MM.1S (cell line): Measurements from ENCODE around the gene SLC13A2.

Source experiments
- DNase-seq: peaks from one replicate; pipeline ENCODE4 v3.0.0-alpha.2; 2015
- H2AFZ ChIP-seq: fragments of 300-600 bp; sonication (generic); 2 replicates; pipeline ENCODE4 v1.6.0; 2016; ENCODE audit warnings: antibody characterized with exemption, low read length
- H3F3A ChIP-seq: fragments of 300-600 bp; sonication (generic); 2 replicates; pipeline ENCODE4 v1.6.1; 2016; ENCODE audit warnings: mild to moderate bottlenecking, antibody characterized with exemption, low read length, moderate library complexity, mixed read lengths; ENCODE audit not compliant: insufficient read depth
- H3K27ac ChIP-seq: fragments of 300-600 bp; sonication (generic); 2 replicates; pipeline ENCODE4 v1.5.1; 2016; ENCODE audit warnings: mild to moderate bottlenecking, low read length
- H3K27me3 ChIP-seq: fragments of 300-600 bp; sonication (generic); replicated peaks from 2 replicates; pipeline ENCODE4 v1.6.0; 2016; ENCODE audit warnings: low read length; ENCODE audit not compliant: insufficient read depth
- H3K36me3 ChIP-seq: fragments of 300-600 bp; sonication (generic); replicated peaks from 2 replicates; pipeline ENCODE4 v1.6.1; 2016; ENCODE audit warnings: mild to moderate bottlenecking, low read length, mixed read lengths; ENCODE audit not compliant: insufficient read depth
- H3K4me1 ChIP-seq: fragments of 300-600 bp; sonication (generic); 2 replicates; pipeline ENCODE4 v1.6.1; 2016; ENCODE audit warnings: low read length, mixed read lengths
- H3K4me2 ChIP-seq: fragments of 300-600 bp; sonication (generic); 2 replicates; pipeline ENCODE4 v1.6.0; 2016; ENCODE audit warnings: low read depth, low read length
- H3K4me3 ChIP-seq: fragments of 300-600 bp; sonication (generic); 2 replicates; pipeline ENCODE4 v1.5.1; 2016; ENCODE audit warnings: low read length, mixed read lengths
- H3K79me2 ChIP-seq: fragments of 300-600 bp; sonication (generic); 2 replicates; pipeline ENCODE4 v1.6.1; 2016; ENCODE audit warnings: mixed run types, low read length, mixed read lengths
- H3K9ac ChIP-seq: fragments of 300-600 bp; sonication (generic); 2 replicates; pipeline ENCODE4 v1.6.1; 2016; ENCODE audit warnings: low read length, mixed read lengths
- H3K9me2 ChIP-seq: fragments of 300-600 bp; sonication (generic); replicated peaks from 2 replicates; pipeline ENCODE4 v1.6.1; 2016; ENCODE audit warnings: mild to moderate bottlenecking, low read length, mixed read lengths; ENCODE audit not compliant: insufficient read depth
- H3K9me3 ChIP-seq: fragments of 300-600 bp; sonication (generic); replicated peaks from 2 replicates; pipeline ENCODE4 v1.6.1; 2016; ENCODE audit warnings: mild to moderate bottlenecking, low read length, mixed read lengths; ENCODE audit not compliant: insufficient read depth
- H4K20me1 ChIP-seq: fragments of 300-600 bp; sonication (generic); 2 replicates; pipeline ENCODE4 v1.6.1; 2016; ENCODE audit warnings: mild to moderate bottlenecking, low read length, moderate library complexity, mixed read lengths; ENCODE audit not compliant: insufficient read depth
- EZH2 ChIP-seq: fragments of 300-600 bp; sonication (generic); optimal IDR thresholded peaks from 2 replicates; pipeline ENCODE3; 2017; ENCODE audit warnings: low read depth, mild to moderate bottlenecking, antibody characterized with exemption, low read length, mixed read lengths
- EZH2phosphoT487 ChIP-seq: fragments of 300-600 bp; sonication (generic); IDR thresholded peaks from 2 replicates; pipeline ENCODE4 v1.6.1; 2018; ENCODE audit warnings: antibody characterized with exemption, low read length
- TF ChIP-seq, protein P1 (sequence below): fragments of 300-600 bp; sonication (generic); IDR thresholded peaks from 2 replicates; pipeline ENCODE4 v1.5.1; 2016; ENCODE audit warnings: antibody characterized with exemption, low read length, mixed read lengths

SLC13A2 gene

DNA sequence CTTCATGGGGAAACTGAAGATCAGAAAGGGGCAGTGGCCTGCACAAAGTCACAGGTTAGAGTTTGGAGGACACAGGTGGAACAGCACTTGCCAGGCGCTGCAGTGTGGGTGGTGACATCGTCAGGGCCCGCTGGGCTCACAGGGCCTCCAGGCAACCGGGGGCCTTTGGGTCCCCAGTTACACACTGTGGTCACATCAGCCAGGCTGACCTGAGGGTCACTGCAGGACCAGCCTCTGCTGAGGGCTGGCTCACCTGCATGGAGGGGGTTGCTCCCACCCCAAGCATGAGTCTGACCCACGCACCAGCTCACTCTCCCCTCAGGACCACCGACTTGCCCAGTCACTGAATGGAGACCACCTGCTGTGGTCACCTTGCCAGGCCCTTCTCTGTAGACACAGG is 49.7 kb downstream of the SLC13A2 start:
- TF ChIP-seq, protein P1, sequence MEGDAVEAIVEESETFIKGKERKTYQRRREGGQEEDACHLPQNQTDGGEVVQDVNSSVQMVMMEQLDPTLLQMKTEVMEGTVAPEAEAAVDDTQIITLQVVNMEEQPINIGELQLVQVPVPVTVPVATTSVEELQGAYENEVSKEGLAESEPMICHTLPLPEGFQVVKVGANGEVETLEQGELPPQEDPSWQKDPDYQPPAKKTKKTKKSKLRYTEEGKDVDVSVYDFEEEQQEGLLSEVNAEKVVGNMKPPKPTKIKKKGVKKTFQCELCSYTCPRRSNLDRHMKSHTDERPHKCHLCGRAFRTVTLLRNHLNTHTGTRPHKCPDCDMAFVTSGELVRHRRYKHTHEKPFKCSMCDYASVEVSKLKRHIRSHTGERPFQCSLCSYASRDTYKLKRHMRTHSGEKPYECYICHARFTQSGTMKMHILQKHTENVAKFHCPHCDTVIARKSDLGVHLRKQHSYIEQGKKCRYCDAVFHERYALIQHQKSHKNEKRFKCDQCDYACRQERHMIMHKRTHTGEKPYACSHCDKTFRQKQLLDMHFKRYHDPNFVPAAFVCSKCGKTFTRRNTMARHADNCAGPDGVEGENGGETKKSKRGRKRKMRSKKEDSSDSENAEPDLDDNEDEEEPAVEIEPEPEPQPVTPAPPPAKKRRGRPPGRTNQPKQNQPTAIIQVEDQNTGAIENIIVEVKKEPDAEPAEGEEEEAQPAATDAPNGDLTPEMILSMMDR, result no peak
- TF ChIP-seq EZH2phosphoT487, result no peak
- TF ChIP-seq EZH2, result no peak
- Histone ChIP-seq H3K27me3 (peaks cover 87% of the 10 kb centered on the region), H2AFZ (no peak overlapping the region), H3F3A (no peaks in the 10 kb centered on the region), H3K9me3 (no peaks in the 10 kb centered on the region), H3K4me2 (no peak overlapping the region), H4K20me1 (0 out of 2 replicates have a peak, but pooled peaks cover 2% of the 10 kb centered on the region), H3K9ac (no peak overlapping the region), H3K36me3 (no peaks in the 10 kb centered on the region), H3K27ac (no peak overlapping the region), H3K4me1 (peaks cover 8% of the 10 kb centered on the region), H3K4me3 (no peak overlapping the region), H3K9me2 (no peaks in the 10 kb centered on the region), H3K79me2 (no peaks in the 10 kb centered on the region)
- no peak for DNase-seq

DNA sequence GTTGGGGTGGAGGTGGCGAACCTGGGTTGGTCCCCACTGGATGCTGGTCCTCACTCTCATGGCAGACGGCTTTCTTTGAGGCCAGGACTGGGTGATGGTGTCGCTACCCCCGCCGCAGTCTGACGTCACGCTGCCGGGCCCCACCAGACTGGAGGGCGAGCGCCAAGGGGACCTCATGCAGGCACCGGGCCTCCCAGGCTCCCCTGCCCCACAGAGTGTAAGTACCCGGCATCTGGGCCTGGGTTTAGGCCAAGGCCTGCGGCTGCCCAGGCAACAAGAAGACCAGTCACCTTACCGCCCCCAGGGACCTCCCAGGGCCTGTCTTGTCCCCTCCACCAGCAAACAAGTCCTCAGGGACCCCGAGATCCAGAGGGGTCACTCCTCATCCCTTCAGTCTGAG is 50.4 kb downstream of the SLC13A2 start:
- no peaks in the 10 kb centered on the region for H3K9me3 ChIP-seq
- DNase-seq, result no peak
- no peak overlapping the region for H2AFZ ChIP-seq
- no peak overlapping the region for H3K4me2 ChIP-seq
- no peaks in the 10 kb centered on the region for H3K79me2 ChIP-seq
- H4K20me1 ChIP-seq, result 0 out of 2 replicates have a peak, but pooled peaks cover 2% of the 10 kb centered on the region
- H3K9me2 ChIP-seq, result no peaks in the 10 kb centered on the region
- no peak overlapping the region for H3K27ac ChIP-seq
- H3K27me3 ChIP-seq, result peaks cover 93% of the 10 kb centered on the region
- H3F3A ChIP-seq, result no peaks in the 10 kb centered on the region
- H3K36me3 ChIP-seq, result no peaks in the 10 kb centered on the region
- peaks cover 1% of the 10 kb centered on the region for H3K4me1 ChIP-seq
- TF ChIP-seq EZH2phosphoT487, result no peak
- no peak for TF ChIP-seq EZH2
- TF ChIP-seq, protein P1, result no peak
- no peak overlapping the region for H3K4me3 ChIP-seq
- no peak overlapping the region for H3K9ac ChIP-seq

DNA sequence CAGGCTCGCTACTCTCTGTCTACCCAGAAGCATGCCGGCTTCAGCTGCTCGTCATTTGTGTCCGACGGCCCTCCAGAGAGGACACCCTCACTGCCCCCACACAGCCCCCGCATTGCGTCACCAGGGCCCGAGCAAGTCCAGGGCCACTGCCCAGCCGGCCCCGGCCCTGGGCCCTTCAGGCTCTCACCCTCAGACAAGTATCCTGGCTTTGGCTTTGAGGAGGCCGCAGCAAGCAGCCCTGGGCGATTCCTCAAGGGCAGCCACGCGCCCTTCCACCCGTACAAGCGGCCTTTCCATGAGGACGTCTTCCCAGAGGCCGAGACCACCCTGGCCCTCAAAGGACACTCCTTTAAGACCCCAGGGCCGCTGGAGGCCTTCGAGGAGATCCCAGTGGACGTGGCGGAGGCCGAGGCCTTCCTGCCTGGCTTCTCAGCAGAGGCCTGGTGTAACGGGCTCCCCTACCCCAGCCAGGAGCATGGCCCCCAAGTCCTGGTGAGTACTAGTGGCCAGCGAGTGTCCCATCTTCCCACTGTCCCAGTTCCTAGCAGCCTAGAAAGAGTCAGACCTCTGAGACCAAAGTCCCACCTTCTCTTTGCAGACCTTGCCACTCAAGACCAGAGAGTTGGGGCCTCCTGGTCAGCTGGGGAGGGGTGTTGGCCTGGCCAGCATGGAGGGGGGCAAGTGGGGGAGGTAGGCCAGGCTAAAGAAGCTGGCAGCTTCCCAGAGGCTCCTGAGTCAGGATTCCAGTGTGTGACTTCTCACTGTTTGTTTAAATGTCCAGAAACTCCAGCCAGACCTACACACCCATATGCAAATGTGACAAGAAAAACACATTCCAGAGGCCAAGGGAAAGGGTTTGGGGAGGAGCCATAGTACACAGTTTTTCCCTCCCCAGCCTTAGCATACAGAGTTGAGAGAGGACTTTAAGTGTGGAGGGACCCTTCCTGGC is 51.3 kb downstream of the SLC13A2 start:
- 0 out of 2 replicates have a peak, but pooled peaks cover 2% of the 10 kb centered on the region for H4K20me1 ChIP-seq
- no peak overlapping the region for H3K4me3 ChIP-seq
- no peaks in the 10 kb centered on the region for H3K9me3 ChIP-seq
- no peaks in the 10 kb centered on the region for H3K9me2 ChIP-seq
- no peak overlapping the region for H2AFZ ChIP-seq
- no peak overlapping the region for H3K9ac ChIP-seq
- H3K4me2 ChIP-seq, result no peak overlapping the region
- no peak for DNase-seq
- H3K79me2 ChIP-seq, result no peaks in the 10 kb centered on the region
- H3K27ac ChIP-seq, result no peak overlapping the region
- TF ChIP-seq, protein P1, result no peak
- TF ChIP-seq EZH2 (no peak), EZH2phosphoT487 (no peak)
- no peaks in the 10 kb centered on the region for H3K36me3 ChIP-seq
- no peaks in the 10 kb centered on the region for H3K4me1 ChIP-seq
- H3F3A ChIP-seq, result no peaks in the 10 kb centered on the region
- peaks cover 95% of the 10 kb centered on the region for H3K27me3 ChIP-seq
